Mammary epithelial cell (primary cell): Measurements from ENCODE around the gene OVCH2.

Source experiments
- EZH2 ChIP-seq: IDR thresholded peaks from 2 replicates; pipeline ENCODE4 v1.6.1; 2012; ENCODE audit warnings: low read length, inconsistent platforms, borderline replicate concordance
- TF ChIP-seq, protein P1 (sequence below), 2 donors: IDR thresholded peaks in 1 of 2; conservative IDR thresholded peaks in 1 of 2; 2 replicates each; pipeline ENCODE4 v1.5.1; 2011 to 2012; ENCODE audit warnings: inconsistent platforms in 2 of 2, low read length in 2 of 2, mild to moderate bottlenecking in 2 of 2, control low read depth in 1 of 2, low read depth in 1 of 2; ENCODE audit not compliant: insufficient read depth in 1 of 2; ENCODE audit errors: extremely low read depth in 1 of 2

DNA sequence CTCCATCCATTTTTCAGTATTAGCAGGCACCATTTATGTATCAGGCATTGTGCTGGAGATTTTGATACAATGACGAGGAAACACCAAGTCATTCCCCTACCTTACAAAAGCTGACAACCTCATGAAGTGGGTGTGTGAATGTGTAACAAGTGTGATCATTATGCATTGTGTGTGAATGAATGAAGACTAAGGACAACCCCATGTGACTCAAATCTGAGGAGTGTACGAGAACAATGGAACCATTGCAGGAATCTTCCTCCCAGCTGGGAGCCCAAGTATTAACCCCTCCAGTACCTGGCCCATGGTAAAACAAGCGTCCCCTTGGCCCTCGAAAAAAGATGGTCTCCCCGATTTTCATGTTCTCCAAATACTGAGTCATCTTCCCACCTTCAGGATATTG, 37.4 kb downstream of the OVCH2 start:
- TF ChIP-seq, protein P1, sequence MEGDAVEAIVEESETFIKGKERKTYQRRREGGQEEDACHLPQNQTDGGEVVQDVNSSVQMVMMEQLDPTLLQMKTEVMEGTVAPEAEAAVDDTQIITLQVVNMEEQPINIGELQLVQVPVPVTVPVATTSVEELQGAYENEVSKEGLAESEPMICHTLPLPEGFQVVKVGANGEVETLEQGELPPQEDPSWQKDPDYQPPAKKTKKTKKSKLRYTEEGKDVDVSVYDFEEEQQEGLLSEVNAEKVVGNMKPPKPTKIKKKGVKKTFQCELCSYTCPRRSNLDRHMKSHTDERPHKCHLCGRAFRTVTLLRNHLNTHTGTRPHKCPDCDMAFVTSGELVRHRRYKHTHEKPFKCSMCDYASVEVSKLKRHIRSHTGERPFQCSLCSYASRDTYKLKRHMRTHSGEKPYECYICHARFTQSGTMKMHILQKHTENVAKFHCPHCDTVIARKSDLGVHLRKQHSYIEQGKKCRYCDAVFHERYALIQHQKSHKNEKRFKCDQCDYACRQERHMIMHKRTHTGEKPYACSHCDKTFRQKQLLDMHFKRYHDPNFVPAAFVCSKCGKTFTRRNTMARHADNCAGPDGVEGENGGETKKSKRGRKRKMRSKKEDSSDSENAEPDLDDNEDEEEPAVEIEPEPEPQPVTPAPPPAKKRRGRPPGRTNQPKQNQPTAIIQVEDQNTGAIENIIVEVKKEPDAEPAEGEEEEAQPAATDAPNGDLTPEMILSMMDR (conservative IDR thresholded peaks at IDR 0.05 in 1 of 2, IDR thresholded peaks at IDR 0.05 in 1 of 2; ENCODE audit: extremely low read depth in 1 of 2, insufficient read depth in 1 of 2, low read depth in 1 of 2, low read length in 2 of 2), result no peak
- no peak for TF ChIP-seq EZH2
